ENCODE data around the gene DNAJC17.

DNAJC17 gene

DNA sequence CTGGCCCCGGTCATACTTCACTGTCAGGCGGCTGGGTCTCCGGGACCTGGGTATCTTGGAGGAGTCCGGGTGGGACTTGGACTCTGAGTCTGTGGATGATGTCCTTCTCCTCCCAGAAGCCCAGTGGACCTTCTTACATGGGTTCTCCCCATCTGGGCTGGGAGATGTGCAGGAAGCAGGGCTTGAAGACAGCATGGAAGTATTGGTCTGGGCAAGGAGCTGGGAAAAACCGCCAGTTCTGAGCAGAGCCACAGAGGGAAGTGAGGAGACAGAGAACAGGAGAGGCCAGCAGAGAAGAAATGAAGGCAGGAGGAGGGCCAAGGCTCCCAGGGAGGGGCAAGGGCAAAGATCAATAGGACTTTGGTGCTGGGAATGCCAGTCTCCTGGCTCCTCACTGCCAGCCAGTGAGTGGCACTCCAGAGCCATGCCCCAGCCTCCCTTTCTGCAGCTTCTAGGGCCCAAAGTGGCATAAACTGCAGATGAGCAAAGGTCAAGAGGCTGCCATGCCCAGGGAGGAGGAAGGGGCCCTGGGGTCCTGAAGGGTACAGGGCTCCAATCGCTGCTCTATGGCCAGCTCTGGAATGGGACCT, 21.3 kb upstream of the DNAJC17 start, which contains the start of gene PPP1R14D:
Gene PPP1R14D (minus strand): TSS at position 262 of the 590 bp plus-strand sequence. CDS start 67 bp downstream, at position 195.
- DNase-seq = no peak

DNA sequence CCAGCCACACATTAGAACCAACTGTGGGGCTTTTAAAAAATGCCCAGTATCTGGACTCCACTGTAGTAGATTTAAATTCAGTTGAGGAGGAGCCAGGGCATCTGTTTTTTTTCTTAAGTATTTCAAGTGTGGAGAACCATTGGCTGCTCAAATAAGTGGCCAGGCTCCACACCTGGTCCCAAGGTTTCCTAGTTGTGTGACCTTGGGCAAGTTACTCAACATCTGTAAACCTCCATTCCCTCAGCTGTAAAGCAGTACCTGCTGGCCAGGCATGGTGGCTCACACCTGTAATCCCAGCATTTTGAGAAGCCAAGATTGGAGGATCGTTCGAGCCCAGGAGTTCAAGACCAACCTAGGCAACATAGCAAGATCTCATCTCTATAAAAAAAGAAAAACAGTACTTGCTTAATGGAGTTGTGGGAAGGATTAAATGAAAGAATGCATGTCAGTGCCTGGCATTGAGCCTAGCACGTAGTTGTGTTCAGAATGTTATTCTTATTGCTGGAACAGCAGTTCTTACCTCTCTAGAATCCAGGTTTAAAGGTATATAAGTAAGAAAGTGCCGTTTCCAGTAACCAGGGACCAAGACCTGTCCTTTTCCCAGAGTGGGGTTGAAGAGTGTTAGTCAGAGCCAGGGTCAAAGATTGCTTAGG, 19.3 kb upstream of the DNAJC17 start:
- no peak for DNase-seq

DNA sequence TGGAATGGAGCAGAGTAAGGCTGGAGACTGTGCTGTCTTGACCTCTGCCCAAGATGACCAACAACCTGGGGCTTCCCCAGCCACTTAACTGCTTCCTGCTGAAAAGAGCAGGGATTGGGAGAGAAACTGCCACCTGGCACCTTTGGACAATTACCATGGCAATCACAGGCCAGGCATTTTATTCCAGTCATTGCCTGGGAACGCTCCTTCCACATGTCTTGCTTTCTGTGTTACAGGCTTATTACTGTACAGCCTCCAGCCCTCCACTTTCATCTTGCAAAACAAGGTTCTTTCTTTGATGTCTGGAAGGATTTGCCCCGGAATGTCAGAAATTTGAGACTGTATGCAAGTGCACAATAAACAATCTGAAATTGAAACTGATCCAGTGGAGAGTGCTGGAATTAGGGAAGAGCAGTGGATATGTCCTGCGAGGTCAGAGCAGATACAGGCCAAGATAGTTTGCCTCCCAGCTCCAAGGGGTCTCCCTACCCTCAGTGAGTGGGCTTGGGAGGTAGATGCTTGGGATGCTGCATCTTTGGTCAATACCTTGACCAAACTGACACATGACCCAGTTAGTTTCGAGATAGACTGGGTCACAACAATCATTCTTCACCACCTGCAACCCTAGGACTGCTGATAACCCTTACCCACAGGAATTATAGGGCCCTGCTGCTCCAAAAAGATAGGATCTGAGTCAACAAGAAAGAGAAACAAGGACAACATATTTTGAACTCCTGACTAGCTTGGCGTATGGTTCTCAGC, 18.6 kb upstream of the DNAJC17 start:
- no peak for DNase-seq

DNA sequence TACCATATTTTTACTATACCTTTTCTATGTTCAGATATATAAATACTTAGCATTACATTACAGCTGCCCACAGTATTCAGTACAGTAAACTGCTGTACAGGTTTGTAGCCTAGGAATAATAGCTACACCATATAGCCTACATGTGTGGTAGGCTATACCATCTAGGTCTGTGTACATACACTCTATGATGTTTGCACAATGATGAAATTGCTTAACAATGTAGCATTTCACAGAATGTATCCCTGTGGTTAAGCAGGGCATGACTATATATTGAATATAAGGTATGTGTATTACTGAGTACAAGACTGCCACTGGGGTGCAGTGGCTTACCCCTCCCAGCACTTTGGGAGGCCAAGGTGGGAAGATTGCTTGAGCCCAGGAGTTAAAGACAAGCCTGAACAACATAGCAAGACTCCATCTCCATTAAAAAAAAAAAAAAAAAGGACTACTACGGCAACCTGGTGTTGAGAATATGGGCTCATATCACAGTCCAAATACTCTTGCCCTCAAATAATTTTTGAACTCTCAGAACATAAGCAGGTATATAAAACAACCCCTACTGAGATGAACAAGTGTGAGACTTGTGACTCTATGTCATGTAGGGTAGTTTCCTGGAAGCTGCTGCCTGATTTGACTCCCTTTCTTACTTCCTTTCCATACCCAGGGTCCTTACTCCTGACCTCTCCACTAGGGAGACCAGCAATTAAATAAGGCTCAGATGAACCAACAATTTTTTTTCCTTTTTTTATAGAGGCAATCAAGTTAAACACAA, 16.5 kb upstream of the DNAJC17 start:
- no peak for DNase-seq

DNA sequence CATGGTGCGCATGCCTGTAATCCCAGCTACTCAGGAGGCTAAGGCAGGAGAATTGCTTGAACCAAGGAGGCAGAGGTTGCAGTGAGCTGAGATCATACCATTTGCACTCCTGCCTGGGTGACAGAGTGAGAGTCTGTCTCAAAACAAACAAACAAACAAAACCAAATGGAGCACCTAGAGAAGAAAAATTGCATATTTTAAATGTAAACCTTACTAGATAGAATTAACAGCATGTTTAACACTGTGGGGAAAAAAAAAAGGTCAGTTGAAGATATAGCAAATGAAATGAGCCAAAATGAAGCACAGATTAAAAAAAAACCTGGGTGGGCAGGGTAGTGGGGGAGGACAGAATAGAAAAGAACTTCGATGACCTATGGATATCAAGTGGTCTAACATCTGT, 13.9 kb upstream of the DNAJC17 start:
- DNase-seq = no peak

DNA sequence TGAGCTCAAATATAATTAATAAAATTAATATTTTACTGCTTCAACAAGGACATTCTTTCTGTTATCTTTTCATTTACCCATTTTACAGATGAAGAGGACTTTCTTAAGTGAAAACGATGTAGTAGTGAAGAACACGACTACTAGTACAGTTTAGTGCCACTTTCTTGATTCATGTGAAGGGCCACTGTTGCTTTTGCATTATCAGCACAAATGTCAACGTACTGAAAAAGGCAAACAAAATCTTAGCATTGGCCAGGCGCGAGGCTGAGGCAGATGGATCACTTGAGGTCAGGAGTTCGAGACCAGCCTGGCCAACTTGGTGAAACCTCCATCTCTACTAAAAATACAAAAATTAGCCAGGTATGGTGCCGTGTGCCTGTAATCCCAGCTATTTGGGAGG, 11.8 kb upstream of the DNAJC17 start:
- DNase-seq = no peak

DNA sequence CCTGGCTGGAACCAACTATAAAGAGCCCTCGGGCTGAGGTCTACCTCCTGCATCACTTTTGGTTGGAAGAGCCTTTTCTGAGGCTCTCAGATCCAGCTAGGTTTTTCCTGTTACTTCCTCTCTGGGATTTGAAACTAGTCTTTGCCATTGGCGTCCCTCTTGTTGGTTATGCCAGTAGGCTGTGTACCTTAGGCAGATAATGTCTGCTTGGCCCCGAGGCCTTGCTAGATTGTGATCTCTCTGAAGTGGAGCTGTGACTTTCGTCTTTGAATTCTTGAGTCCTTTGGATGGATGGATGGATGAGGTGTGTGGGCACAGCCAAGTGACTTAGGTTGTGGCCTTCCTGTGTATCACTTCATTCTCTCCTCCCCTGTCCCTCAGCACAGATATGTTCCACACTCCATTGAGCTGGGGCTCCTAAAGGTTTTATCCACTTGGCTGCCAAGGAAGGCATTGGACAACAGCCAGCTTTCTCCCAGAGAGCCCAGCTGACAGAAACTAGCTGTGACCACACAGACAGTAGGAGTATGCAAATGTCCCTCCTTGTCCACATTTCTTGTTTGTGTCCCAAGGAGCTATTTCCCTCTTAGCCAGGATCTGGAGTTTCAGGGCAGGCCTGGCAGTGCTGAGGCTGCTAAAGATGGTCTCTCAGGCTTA, 7.9 kb upstream of the DNAJC17 start:
- DNase-seq = no peak

DNA sequence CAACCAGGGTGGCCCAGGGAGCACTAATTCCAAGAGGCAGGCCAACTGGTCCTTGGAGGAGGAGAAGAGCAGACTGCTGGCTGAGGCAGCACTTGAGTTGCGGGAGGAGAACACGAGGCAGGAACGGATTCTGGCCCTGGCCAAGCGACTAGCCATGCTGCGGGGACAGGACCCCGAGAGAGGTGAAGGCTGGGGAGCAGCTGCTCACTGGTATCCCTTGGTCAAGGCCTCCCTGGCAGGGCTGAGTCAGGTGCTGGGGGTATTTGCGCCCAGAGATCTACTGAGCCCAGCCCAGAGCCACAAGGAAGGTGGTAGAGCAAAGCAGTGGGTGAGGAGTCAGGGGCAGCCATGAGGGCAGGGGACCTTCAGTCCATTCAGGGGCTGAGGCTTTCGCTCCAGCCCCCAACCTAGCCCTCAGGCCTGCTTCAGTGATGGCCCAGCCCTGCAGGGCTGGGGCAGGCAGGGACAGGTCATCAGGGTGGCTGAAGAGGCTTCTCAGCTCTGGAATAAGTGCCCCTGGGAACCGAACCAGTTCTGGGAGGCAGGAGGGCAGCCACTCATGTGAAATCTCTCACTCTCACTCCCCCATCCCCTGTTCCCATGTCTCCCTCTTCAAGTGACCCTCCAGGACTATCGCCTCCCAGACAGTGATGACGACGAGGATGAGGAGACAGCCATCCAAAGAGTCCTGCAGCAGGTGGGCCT, 5.6 kb upstream of the DNAJC17 start:
- no peak for DNase-seq

DNA sequence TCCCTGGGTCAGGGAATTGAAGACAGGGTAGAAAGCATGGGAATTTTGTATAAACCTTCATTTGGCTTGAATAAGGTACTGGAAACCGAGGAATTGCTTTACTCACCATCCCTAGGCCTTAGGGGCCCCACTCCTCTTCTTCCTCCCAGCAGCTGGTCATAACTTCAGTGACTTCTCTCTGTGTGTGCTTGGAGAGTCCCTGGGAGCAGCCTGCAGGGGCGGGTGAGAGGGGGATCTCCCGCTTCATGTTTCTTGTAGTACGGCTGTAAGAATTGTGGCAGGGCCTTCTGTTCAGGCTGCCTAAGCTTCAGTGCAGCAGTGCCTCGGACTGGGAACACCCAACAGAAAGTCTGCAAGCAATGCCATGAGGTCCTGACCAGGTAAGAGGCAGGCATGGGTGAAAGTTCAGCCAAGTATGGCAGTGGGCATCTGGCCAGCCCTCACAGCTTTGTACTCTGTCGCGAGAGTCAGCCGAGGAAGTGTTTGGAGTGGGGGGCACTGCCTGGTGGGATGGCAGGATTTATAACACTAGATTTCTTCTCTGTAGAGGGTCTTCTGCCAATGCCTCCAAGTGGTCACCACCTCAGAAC, 1.7 kb upstream of the DNAJC17 start:
- no peak for DNase-seq

DNA sequence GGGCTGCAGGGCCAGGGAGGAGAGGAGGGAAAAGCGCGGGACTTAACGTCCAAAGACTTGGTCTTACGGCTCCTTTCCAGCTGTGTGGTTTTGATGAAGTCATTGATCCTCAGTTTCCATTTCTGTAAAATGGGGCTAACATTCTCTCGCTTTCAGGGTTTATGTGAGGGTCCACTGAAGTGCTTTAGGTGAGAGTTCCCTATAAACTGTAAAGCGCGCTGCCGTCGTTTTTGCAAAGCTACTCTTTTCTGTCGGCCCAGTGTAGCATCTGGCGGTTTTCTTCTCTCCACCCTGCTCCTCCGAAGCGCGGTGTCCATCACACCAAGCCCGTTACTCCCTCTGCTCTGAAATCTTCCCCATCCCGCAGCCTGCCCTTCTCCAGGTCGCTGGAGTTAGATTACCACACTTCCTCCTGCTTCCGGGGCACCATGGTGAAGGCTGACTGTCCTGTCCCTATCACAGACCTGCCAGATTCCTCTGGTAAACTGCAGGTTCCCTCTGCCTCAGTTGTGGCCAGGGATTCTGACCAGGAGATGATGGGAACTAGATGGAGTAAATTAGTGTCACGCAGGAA, 702 bp upstream of the DNAJC17 start:
- DNase-seq = no peak

DNA sequence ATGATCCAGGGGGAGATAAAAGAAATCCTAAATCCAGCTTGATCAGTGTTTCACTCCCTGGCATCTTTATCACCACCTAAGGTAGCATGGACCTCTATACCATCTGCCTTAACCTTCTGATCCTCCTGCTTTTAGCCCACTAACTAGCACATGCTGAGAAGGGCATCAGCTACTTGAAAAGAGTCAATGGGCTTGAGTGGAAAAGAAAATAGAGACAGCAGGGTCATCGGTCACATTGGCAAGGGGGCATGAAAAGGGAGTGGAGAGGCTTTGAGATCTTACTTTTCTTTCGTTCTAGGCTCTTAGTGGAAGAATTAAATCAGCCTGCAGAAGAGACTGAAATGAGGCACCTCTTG, 623 bp downstream of the DNAJC17 start:
- no peak for DNase-seq

DNA sequence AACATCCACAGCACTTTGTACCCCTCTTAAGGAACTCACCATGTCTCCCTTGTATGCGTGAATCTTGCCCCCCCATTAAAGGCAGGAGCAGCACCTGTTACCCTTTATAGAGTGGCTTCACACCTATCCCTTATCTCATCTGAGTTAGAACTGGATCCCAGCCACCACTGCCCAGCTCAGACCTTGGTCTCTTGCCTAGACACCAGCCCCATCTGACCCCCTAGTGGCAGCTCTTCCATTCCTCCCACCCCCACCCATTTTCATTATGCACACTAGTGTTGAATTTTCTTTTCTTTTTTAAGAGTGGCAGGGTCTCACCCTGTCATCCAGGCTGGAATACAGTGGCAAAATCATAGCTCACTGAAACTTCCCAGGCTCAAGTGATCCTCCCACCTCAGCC, 3.6 kb downstream of the DNAJC17 start:
- no peak for DNase-seq

DNA sequence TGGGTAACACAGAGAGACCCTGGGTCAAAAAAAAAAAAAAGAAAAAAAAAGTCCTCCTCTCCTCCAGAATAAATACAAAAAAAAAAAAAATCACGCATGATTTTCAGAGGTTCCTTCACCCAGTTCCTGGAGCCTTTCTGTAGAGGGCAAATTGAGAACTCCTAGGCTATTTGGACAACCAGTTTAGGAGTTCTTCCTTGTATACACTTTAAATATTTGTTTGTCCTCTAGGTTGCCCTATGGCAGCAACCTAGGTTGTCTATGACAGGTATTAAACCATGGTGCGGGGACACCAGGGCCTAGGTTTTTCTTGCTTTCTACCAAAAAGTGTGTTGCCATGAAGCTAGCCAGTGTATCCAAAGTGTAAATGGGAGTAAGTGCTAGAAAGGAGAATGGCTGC, 4.2 kb downstream of the DNAJC17 start:
- no peak for DNase-seq

DNA sequence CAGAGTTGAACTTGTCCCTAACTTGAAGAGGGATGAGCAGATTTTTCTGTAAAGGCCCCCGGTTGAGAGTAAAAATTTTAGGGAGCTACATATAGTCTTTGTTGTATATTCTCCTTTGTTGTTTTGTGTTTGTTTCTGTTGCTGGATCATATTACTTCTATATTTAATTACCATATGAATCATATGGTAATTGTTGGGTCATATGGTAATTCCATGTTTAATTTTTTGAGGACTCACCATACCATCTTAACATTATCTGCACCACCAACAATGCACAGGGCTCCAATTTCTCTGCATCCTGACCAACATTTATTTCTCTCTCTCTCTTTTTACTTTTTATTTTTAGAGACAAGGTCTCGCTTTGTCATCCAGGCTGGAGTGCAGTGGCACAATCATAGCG, 7.8 kb downstream of the DNAJC17 start:
- DNase-seq = no peak

DNA sequence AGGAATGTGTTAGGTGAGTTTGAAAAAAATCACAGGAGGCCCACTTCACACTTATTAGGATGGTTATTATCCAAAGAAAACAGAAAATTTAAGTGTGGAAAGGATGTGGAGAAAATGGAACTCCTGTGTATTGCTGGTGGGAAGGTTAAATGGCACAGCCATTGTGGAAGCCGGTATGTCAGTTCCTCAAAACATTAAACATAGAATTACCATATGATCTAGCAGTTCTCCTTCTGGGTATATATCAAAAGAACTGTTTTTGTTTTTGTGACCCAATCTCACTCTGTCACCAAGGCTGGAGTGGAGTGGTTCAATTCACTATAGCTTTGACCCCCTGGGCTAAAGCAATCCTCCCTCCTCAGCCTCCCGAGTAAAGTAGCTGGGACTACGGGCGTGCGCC, 10.8 kb downstream of the DNAJC17 start:
- no peak for DNase-seq

DNA sequence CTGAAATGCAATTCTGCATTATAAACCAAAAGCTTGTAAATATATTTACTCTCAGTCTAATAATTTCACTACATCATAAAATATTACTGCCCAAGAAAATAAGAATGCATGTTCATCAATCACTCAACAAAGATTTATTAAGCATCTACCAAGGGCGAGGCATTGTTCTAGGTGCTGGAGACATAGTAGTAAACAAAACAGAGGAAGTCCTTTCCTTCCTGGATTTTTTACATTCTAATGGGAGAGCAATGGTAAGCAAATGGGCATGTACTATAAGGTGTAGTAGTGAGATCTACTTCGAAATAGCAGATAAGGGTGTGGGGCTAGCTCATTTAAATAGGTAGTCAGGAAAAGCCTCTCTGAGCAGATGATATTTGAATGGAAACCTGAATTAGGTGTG, 11.2 kb downstream of the DNAJC17 start:
- DNase-seq = no peak

DNA sequence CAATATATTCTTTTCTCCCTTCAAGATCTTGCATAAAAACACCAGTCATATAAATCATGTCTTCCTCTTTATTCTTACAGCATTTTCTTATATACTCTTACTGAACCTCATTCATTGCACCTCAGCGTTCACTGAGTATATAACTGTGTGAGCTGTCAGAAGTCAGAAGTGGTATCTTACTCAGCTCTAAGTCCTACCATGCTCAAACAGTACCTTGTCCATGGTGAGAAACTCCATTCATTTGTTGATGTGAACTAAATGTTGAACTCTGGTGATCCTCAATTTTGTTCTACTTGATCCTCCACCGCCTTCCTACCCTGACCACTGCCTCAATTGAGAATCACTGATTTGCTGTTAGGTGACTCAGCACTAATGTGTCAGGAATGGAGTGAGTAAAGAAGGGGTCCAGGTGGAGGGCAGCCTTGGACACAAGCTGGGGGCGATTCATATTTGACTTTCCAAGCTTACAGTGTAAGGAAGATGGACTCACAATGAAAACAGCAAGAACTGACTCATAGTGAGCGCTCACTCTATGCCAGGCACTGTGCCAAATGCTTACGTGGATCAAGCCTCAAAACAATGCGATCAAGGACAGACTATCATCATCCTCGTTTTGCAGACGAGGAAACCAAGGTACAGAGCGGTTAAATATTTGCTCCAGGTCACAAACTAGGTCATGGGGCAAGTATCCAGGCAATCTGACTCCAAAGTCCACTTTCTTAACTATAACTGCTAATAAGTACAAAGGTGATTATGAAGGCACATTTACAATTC, 13.9 kb downstream of the DNAJC17 start:
- DNase-seq = no peak

DNA sequence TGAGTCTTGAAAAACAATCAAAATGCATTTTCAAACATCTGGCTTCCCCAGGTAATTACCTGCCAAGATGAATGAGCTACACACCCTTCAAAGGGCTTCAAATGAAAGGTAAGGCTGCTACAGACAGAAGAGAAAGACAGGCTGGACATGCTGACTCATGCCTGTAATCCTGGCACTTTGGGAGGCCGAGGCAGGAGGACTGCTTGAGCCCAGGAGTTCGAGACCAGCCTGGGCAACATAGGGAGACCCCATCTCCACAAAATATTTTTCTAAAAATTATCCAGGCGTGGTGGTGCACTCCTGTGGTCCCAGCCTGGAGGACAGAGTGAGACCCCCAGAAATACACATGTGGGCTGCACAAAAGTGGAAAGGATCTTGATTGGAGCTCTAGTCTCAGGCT, 14.9 kb downstream of the DNAJC17 start:
- DNase-seq = no peak

DNA sequence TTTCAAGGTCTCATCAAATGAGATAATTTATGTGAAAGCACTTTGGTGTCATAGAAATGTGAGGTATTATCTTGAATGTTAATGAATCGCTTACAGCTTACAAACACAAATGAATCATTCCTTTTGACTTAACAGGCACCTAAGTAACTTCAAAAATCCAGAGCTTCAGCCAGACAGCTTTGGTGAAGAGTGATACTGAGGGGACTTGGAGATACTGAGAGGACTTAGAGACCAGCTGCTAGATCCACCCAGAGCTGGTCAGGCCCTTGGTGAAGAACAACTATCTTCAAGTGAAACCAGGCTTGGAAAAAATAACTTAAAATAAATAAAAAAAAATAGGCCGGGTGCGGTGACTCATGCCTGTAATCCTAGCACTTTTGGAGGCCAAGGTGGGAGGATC, 16.6 kb downstream of the DNAJC17 start:
- DNase-seq = no peak

DNA sequence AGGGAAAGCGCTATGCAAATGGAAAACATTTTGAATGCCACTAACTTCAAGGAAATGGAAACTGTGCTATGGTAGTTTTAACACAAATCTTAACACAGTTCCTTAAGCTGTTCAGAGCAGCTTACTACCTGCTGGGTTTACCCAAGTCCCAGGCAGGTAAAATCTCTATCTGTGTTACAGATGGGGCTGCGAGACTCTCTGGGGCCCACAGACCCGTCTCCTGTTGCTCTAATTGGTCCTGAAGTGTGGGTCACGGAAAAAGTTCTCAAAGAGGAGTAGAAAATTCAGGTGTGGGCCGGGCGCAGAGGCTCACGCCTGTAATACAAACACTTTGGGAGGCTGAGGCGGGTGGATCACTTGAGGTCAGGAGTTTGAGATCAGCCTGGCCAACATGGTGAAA, 17.3 kb downstream of the DNAJC17 start:
- DNase-seq = no peak

DNA sequence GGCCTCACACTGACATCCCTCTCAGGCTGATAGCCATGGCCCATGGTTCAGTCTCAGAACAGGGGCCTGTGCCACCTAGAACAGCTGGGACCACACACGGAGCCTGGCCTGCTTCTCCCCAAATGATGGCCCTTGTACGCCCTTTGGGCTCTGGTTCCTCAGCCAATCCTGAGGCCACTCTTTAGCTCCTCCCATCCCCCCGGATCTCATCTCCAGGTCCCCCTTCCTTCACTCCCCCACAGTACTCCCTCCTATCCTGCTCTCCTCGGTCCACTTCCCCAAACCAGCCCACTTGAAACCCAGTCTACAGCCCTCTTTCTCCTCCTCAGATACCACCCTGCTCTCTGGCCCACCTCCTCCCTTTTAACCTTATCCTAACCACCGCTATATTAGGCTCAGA, 18.2 kb downstream of the DNAJC17 start:
- no peak for DNase-seq
